AG04449 (cell line): ENCODE data around the gene CCDC187.

Source experiments
- CTCF ChIA-PET: fragments of 350-600 bp; formaldehyde crosslinking; extraction: SDS; loops from one replicate; lab custom pipeline; 2021; ENCODE audit warnings: antibody characterized with exemption; lab: Yijun Ruan, JAX
- POLR2A ChIA-PET: fragments of 400-600, 350-600 bp; formaldehyde crosslinking; extraction: SDS; loops from one replicate; lab custom pipeline; 2020; ENCODE audit warnings: antibody characterized with exemption, inconsistent platforms; lab: Yijun Ruan, JAX
- DNase-seq: peaks from one replicate; pipeline ENCODE4 v3.0.0-alpha.2; 2010; ENCODE audit warnings: low read depth, low spot score
- H3K4me3 ChIP-seq: 2 replicates; pipeline ENCODE4 v1.5.1; 2011; ENCODE audit warnings: low read depth, mild to moderate bottlenecking, control low read depth, low read length
- TF ChIP-seq, protein P1 (sequence below): IDR thresholded peaks from one replicate; pipeline ENCODE4 v1.5.1; 2011; ENCODE audit warnings: mild to moderate bottlenecking, moderate library complexity, low read length, control low read depth, inconsistent platforms; ENCODE audit not compliant: insufficient read depth; ENCODE audit errors: missing control alignments

CCDC187 gene

DNA sequence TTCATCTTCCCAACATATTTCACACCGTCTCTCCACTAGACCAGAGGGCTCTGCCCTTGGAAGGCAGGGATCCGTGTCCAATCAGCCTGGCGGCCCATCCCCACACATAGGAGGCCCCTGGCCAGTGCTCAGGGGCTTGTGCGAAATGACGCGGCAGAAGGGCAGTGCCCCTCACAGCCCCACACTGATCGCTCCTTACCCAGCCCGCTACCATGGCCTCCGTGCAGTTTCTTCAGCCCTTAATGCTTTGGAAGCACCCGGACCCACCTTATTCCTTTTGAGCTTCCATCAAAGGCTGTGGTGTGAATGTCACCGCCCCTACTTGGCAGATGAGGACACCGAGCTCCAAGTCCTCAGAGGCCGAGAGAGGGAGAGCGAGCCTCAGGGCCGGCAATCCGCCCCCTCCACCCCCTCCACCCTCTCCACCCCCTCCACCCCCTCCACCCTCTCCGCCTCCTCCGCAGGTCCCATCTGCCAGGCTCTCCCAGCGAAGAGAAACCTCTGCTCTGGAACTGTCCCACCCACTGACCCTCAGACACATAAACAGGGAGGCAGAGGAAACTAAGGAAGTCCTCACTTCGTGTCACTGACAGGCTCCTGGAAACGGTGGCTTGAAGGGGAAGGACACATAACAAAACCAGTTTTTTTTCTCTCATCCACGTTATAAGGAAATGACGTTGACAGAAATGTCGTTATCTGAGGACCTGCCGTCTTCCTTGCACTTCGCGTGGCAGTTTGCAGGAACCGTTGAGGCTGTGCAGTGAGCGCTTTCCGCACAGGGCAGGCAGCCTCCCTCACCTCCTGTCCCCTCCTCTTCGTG lies 72.2 kb downstream of the CCDC187 start:
- no peak for DNase-seq
- ChIA-PET POLR2A (no interaction called here), CTCF (no interaction called here)
- no peak overlapping the region for H3K4me3 ChIP-seq
- TF ChIP-seq, protein P1, sequence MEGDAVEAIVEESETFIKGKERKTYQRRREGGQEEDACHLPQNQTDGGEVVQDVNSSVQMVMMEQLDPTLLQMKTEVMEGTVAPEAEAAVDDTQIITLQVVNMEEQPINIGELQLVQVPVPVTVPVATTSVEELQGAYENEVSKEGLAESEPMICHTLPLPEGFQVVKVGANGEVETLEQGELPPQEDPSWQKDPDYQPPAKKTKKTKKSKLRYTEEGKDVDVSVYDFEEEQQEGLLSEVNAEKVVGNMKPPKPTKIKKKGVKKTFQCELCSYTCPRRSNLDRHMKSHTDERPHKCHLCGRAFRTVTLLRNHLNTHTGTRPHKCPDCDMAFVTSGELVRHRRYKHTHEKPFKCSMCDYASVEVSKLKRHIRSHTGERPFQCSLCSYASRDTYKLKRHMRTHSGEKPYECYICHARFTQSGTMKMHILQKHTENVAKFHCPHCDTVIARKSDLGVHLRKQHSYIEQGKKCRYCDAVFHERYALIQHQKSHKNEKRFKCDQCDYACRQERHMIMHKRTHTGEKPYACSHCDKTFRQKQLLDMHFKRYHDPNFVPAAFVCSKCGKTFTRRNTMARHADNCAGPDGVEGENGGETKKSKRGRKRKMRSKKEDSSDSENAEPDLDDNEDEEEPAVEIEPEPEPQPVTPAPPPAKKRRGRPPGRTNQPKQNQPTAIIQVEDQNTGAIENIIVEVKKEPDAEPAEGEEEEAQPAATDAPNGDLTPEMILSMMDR = no peak

DNA sequence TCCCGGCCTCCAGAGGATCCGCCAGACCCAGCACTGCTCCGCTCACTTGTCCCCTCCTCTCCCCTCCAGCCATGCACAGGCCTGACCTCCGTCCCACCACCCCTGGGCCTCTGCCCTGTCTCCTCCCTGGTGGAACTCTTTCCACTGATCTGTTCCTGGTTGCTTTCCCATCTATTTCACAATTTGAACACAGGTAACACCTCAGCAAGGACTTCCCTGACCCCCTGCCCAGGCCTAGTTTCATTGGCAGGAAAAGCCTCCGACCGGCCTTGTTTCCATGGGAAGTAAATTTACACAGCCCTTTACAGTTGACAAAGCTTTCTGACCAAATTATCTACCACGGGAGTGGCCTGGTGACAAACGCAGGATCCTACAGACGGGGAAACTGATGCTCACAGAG lies 73.1 kb downstream of the CCDC187 start:
- H3K4me3 ChIP-seq = no peak overlapping the region
- no peak for DNase-seq
- CTCF ChIA-PET = interaction anchor here (1.5 kb wide), 1 partner anchor 12 kb away, joined by 3 read pairs; no protein-coding TSS in a partner anchor
- POLR2A ChIA-PET = no interaction called here
- TF ChIP-seq, protein P1 = no peak

DNA sequence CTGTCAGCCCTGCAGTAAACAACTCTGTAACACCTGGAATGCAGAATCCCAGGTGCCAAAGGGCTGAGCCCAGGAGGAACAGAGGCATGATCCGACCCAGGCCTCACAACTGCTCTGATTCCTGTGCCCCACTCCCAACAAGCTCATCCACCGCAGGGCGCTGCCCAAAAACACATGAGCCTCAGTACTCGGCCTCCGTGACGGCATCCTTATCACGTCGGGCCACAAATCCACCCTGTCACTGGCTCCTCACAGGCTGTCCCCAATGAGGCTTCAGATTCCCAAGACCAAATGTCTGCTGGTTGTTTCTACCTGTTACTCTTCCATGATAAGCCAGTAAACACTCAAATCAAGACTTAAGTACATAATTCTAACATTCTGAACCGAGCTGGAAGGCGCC lies 73.5 kb downstream of the CCDC187 start:
- POLR2A ChIA-PET = no interaction called here
- no peak for DNase-seq
- CTCF ChIA-PET = interaction anchor here (1.5 kb wide), 1 partner anchor 12 kb away, joined by 3 read pairs; no protein-coding TSS in a partner anchor
- H3K4me3 ChIP-seq = no peak overlapping the region
- TF ChIP-seq, protein P1 = no peak

DNA sequence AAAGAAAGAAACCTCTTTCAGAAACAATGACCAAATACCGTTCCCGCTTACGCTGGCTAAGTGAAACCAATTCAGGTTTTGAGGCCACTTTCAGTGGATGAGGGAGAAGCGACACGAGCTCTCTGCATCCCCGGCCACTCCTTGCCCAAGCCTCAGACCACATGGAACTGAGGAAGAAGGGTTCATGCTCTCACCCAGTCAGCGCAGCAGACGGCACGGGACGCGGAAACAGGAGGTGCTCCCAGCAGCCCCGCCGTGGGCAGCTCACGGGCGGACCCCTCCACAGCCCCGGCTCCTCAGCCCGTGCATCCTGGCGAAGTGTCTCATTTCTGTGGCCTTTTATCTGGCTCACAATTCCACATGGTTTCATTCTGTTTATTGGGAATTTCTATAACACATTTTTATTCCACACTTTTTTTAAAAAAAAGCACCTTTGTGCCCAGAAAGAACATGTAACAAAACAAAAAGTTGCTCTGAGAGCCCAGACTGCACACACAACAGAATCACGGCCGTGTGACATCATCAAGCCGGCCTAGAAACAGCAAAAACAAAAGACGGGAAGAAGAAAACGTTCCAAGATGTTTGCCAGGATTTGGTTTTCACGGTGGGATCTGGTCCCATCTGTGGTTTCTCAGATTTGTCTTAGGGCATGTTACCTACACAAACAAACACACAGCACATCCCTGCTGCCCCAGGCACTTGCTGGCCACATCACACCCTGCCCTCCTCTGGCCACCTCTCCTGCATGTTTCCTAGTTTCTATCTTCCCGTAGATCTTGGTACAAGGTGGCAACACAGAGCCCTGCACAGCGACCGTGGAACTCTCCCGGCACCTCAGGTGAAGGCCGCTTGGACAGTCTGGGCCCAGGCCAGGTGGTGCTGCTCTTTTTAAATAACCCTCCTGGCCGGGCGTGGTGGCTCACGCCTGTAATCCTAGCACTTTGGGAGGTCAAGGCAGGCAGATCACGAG lies 74.5 kb downstream of the CCDC187 start:
- ChIA-PET CTCF (interaction anchor here (0.9 to 5.7 kb wide), 6 partner anchors 9 to 54 kb away, joined by 3 to 66 read pairs (median 4); no protein-coding TSS in a partner anchor), POLR2A (no interaction called here)
- H3K4me3 ChIP-seq = no peak overlapping the region
- no peak for DNase-seq
- TF ChIP-seq, protein P1 = no peak

DNA sequence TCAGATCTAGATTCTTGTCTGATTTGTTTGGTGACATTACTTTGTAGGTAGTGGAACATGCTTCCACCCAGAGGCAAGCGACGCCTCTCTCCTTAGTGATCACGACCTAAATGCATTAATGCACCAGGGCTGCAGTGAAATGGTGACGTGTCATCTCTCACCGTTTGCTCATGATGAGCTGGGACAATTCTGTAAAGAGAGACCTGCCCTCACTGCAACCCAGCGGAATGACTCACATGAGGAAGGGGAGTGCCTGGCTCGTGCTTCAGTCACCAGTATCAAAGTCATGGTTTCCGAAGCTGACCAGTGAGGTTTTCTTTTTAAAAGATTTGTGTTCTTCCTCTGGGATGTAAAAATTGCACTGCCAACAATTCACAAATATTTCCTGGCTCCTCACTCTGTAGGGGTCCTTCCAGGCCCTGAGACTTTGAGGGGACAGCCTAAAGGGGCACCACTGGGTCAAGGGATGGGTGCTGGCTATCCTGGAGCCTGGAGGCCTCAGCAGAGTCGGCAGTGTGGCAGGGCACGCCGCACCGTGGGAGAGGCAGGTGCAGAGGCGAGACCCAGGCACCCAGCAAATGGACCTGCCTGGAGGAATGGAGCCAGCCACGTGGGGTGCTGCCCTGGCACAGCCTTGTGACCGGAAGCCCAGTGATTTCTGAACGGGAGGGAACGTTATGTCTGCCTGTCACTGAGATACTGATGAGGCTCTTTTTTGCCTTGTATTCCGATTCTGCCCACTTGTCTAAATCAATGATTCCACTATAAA lies 75.6 kb downstream of the CCDC187 start:
- TF ChIP-seq, protein P1 = no peak
- DNase-seq = peak; percentile 33

More for the DNA sequence above, 75.6 kb downstream of the CCDC187 start:
- POLR2A ChIA-PET = no interaction called here
- no peak overlapping the region for H3K4me3 ChIP-seq
- CTCF ChIA-PET = interaction anchor here (0.8 to 5.7 kb wide), 6 partner anchors 9 to 55 kb away, joined by 3 to 66 read pairs (median 4); no protein-coding TSS in a partner anchor
